ENCODE data around the gene PP2D1. TPM values are rescaled to one million over a fixed set of nuclear protein-coding genes. Genes with fewer than 3 reads are reported as not detected.
"Not testable (repeated sequence)": the region's sequence is repeated elsewhere in the genome, so short reads cannot be mapped to it uniquely, and the experiment has no call there.

Gene PP2D1
- total RNA-seq, 2 experiments from 2014 or later = not detected

- POLR2A ChIA-PET = interaction anchor here (0.6 to 1.4 kb wide), 4 partner anchors 8 to 194 kb away, joined by 3 to 4 read pairs (median 4); no protein-coding TSS in a partner anchor
- BruUV-seq (replicated peaks) = no TSS peak
Measured at GRCh38 chr3:20001932-20002331, 10.1 kb downstream of the PP2D1 start.

GRCh38 chr3:19997502-19997901 lies 14.6 kb downstream of the PP2D1 start:
- Histone ChIP-seq H3K9me3 (ENCODE audit: low read length) (no peaks in the 10 kb centered on the region), H3K4me3 (ENCODE audit: low read depth, low read length, poor library complexity, severe bottlenecking) (no peak overlapping the region), H3K79me2 (ENCODE audit: insufficient read depth, low read depth, low read length) (no peaks in the 10 kb centered on the region), H3K4me2 (ENCODE audit: low read length) (no peak overlapping the region), H2AFZ (ENCODE audit: low read length) (no peak overlapping the region), H3K36me3 (ENCODE audit: insufficient read depth, low read length) (no peaks in the 10 kb centered on the region), H3K27ac (ENCODE audit: low read depth, low read length, poor library complexity, severe bottlenecking) (no peak overlapping the region), H3K4me1 (ENCODE audit: insufficient read depth, low read length, poor library complexity, severe bottlenecking) (no peaks in the 10 kb centered on the region), H3K9me2 (ENCODE audit: insufficient read depth, low read length) (no peaks in the 10 kb centered on the region), H4K20me1 (ENCODE audit: insufficient read depth, low read length) (no peaks in the 10 kb centered on the region)
- ChIA-PET CTCF (ENCODE audit: unreplicated experiment) (no interaction called here), POLR2A (no interaction called here)
- no peak for DNase-seq (ENCODE audit: low spot score)
- intact Hi-C loops (cut with micrococcal nuclease; ENCODE audit: unreplicated experiment) = no loop called here
- no TSS peak for BruUV-seq (replicated peaks)
- TF ChIP-seq EZH2phosphoT487 (IDR thresholded peaks at IDR 0.05; ENCODE audit: borderline replicate concordance, low read depth, low read length) (no peak), CTCF (conservative IDR thresholded peaks at IDR 0.05; ENCODE audit: low read length) (no peak)

More at GRCh38 chr3:20001932-20002331, 10.1 kb downstream of the PP2D1 start:
- no peaks in the 10 kb centered on the region for H3K9me2 ChIP-seq (ENCODE audit: insufficient read depth, low read length)
- TF ChIP-seq CTCF (conservative IDR thresholded peaks at IDR 0.05; ENCODE audit: low read length) (no peak), EZH2phosphoT487 (IDR thresholded peaks at IDR 0.05; ENCODE audit: borderline replicate concordance, low read depth, low read length) (no peak)
- H3K79me2 ChIP-seq (ENCODE audit: insufficient read depth, low read depth, low read length) = no peaks in the 10 kb centered on the region
- H4K20me1 ChIP-seq (ENCODE audit: insufficient read depth, low read length) = no peaks in the 10 kb centered on the region
- H3K27ac ChIP-seq (ENCODE audit: low read depth, low read length, poor library complexity, severe bottlenecking) = no peak overlapping the region
- no peak overlapping the region for H3K4me2 ChIP-seq (ENCODE audit: low read length)
- CTCF ChIA-PET (ENCODE audit: unreplicated experiment) = no interaction called here
- no peak overlapping the region for H3K4me3 ChIP-seq (ENCODE audit: low read depth, low read length, poor library complexity, severe bottlenecking)
- H3K36me3 ChIP-seq (ENCODE audit: insufficient read depth, low read length) = no peaks in the 10 kb centered on the region
- no peak for DNase-seq (ENCODE audit: low spot score)
- H3K4me1 ChIP-seq (ENCODE audit: insufficient read depth, low read length, poor library complexity, severe bottlenecking) = no peaks in the 10 kb centered on the region
- H3K9me3 ChIP-seq (ENCODE audit: low read length) = no peaks in the 10 kb centered on the region
- intact Hi-C loops (cut with micrococcal nuclease; ENCODE audit: unreplicated experiment) = no loop called here
- H2AFZ ChIP-seq (ENCODE audit: low read length) = no peak overlapping the region

- Histone ChIP-seq H3K4me3 (ENCODE audit: low read depth, low read length, poor library complexity, severe bottlenecking) (no peak overlapping the region), H3K27ac (ENCODE audit: low read depth, low read length, poor library complexity, severe bottlenecking) (no peak overlapping the region), H3K36me3 (ENCODE audit: insufficient read depth, low read length) (no peaks in the 10 kb centered on the region), H4K20me1 (ENCODE audit: insufficient read depth, low read length) (no peaks in the 10 kb centered on the region), H3K9me2 (ENCODE audit: insufficient read depth, low read length) (no peaks in the 10 kb centered on the region), H3K79me2 (ENCODE audit: insufficient read depth, low read depth, low read length) (no peaks in the 10 kb centered on the region), H3K4me1 (ENCODE audit: insufficient read depth, low read length, poor library complexity, severe bottlenecking) (no peaks in the 10 kb centered on the region), H3K4me2 (ENCODE audit: low read length) (no peak overlapping the region), H2AFZ (ENCODE audit: low read length) (no peak overlapping the region), H3K9me3 (ENCODE audit: low read length) (no peaks in the 10 kb centered on the region)
- DNase-seq (ENCODE audit: low spot score) = no peak
- ChIA-PET CTCF (ENCODE audit: unreplicated experiment) (no interaction called here), POLR2A (interaction anchor here (0.7 kb wide), 1 partner anchor 13 kb away, joined by 3 read pairs; no protein-coding TSS in a partner anchor)
- intact Hi-C loops (cut with micrococcal nuclease; ENCODE audit: unreplicated experiment) = no loop called here
- BruUV-seq (replicated peaks) = no TSS peak
- no peak for TF ChIP-seq CTCF (conservative IDR thresholded peaks at IDR 0.05; ENCODE audit: low read length)
- no peak for TF ChIP-seq EZH2phosphoT487 (IDR thresholded peaks at IDR 0.05; ENCODE audit: borderline replicate concordance, low read depth, low read length)
Measured at GRCh38 chr3:19994796-19995195, 17.3 kb downstream of the PP2D1 start.

GRCh38 chr3:19988904-19989303 lies 23.2 kb downstream of the PP2D1 start:
- H3K4me3 ChIP-seq (ENCODE audit: low read depth, low read length, poor library complexity, severe bottlenecking); H3K4me1 ChIP-seq (ENCODE audit: insufficient read depth, low read length, poor library complexity, severe bottlenecking); POLR2A ChIA-PET; H3K4me2 ChIP-seq (ENCODE audit: low read length); CTCF ChIA-PET (ENCODE audit: unreplicated experiment); H4K20me1 ChIP-seq (ENCODE audit: insufficient read depth, low read length); H3K9me2 ChIP-seq (ENCODE audit: insufficient read depth, low read length); H3K27ac ChIP-seq (ENCODE audit: low read depth, low read length, poor library complexity, severe bottlenecking); intact Hi-C loops (cut with micrococcal nuclease; ENCODE audit: unreplicated experiment); BruUV-seq (replicated peaks); DNase-seq (ENCODE audit: low spot score); H3K9me3 ChIP-seq (ENCODE audit: low read length); H2AFZ ChIP-seq (ENCODE audit: low read length); H3K79me2 ChIP-seq (ENCODE audit: insufficient read depth, low read depth, low read length): not testable (repeated sequence)
- peaks cover 21% of the 10 kb centered on the region for H3K36me3 ChIP-seq (ENCODE audit: insufficient read depth, low read length)

Data from OCI-LY7 (cell line).